Measurements from ENCODE around the gene ACSF2.
"Not testable (repeated sequence)": the region's sequence is repeated elsewhere in the genome, so short reads cannot be mapped to it uniquely, and the experiment has no call there.

The ACSF2 gene

DNA sequence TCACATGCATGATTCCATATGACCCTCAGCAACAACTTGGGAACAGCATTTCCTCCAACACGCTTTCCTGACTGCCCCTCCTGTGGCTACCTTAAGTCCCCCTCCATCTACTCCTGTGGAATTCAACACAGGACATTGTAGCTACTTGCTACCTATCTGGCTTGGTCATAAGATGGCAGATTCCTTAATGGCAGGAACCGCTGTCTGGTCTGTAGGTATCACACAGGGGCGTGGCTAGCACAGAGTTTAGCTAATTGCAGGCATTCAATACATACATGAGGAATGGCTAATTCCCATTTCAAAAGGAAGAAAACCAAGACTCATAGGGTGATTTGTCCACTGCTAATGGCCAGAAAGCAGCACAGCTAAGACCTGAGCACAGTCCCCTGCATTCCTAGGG is 37.3 kb upstream of the ACSF2 start:
- H3K9ac ChIP-seq: no peak overlapping the region
- H3K4me1 ChIP-seq: peaks cover 0 to 8% (median 0%) of the 10 kb centered on the region in 10 experiments; a peak in 1 of 20 replicates
- H4K20me1 ChIP-seq: peaks cover 21 to 100% (median 84%) of the 10 kb centered on the region in 11 experiments; a peak in 20 of 22 replicates
- H3K36me3 ChIP-seq: peaks cover 100% of the 10 kb centered on the region in 11 experiments
- no peak for TF ChIP-seq Cebpa-rat (IDR thresholded peaks at IDR 0.05)
- no peaks in the 10 kb centered on the region for H3K27me3 ChIP-seq
- no peaks in the 10 kb centered on the region for H3K9me3 ChIP-seq (replicated peaks in 1 of 11)
- no peak overlapping the region for H3K27ac ChIP-seq
- H3K4me3 ChIP-seq: no peak overlapping the region
- H3K4me2 ChIP-seq: no peak overlapping the region

- H3K4me1 ChIP-seq: peaks cover 0 to 10% (median under 1%) of the 10 kb centered on the region in 10 experiments; a peak in 7 of 20 replicates
These were observed 36.5 kb upstream of the ACSF2 start for GRCh38 chr17:50389534-50389933.

DNA sequence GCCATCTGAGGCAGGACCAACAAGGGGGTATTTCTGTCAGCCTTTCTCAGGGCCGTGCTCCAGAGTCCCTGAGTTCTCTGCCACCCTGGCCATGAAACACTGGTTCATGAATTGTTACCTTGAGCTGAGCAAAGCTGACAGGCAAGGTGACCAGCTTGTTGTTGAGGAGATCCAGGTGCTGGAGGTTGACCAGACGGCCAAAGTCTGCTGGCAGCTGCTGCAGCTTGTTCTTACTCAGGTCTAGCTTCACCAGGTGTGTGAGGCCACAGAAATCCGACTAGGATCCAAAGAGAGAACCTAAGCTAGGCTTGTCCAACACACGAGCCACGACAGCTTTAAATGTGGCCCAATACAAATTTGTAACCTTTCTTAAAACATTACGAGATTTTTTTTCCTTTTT is 33.4 kb upstream of the ACSF2 start:
- Histone ChIP-seq H4K20me1 (peaks cover 47 to 96% (median 90%) of the 10 kb centered on the region in 11 experiments; a peak in 21 of 22 replicates), H3K9me3 (replicated peaks in 1 of 11) (no peaks in the 10 kb centered on the region), H3K4me1 (peaks cover 19 to 32% (median 21%) of the 10 kb centered on the region in 10 experiments), H3K4me3 (no peak overlapping the region), H3K9ac (0 out of 22 replicates have a peak overlapping the region, but pooled peaks of 1 of the 11 experiments have one; percentile 2), H3K27ac (no peak overlapping the region), H3K36me3 (peaks cover 75 to 85% (median 83%) of the 10 kb centered on the region in 11 experiments), H3K27me3 (no peaks in the 10 kb centered on the region), H3K4me2 (no peak overlapping the region)
- TF ChIP-seq Cebpa-rat (IDR thresholded peaks at IDR 0.05): no peak

More at GRCh38 chr17:50389534-50389933, 36.5 kb upstream of the ACSF2 start:
- no peak for TF ChIP-seq Cebpa-rat (IDR thresholded peaks at IDR 0.05)
- H3K9ac ChIP-seq: no peak overlapping the region
- no peak overlapping the region for H3K4me3 ChIP-seq
- H3K36me3 ChIP-seq: peaks cover 100% of the 10 kb centered on the region in 11 experiments
- peaks cover 29 to 100% (median 92%) of the 10 kb centered on the region in 11 experiments; a peak in 21 of 22 replicates for H4K20me1 ChIP-seq
- H3K27me3 ChIP-seq: no peaks in the 10 kb centered on the region
- no peaks in the 10 kb centered on the region for H3K9me3 ChIP-seq (replicated peaks in 1 of 11)
- no peak overlapping the region for H3K4me2 ChIP-seq
- no peak overlapping the region for H3K27ac ChIP-seq

DNA sequence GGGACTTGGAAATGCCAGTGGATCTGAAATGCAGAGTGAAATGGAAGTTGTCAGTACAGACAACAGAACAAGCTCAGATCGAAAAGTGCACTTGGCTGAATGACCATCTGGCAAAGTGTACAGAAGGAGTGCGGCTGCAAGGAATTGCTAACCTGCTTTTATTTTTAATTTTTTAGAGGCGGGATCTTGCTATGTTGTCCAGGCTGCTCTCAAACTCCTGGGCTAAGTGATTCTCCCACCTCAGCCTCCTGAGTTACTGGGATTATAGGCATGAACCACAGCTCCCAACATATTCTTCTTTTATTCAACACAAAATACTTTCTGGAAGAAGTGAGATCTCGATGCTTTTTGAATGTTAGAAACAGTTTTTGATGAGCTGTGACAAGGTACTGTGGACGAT is 32.3 kb upstream of the ACSF2 start:
- H3K4me3 ChIP-seq: no peak overlapping the region
- no peaks in the 10 kb centered on the region for H3K27me3 ChIP-seq
- peaks cover 19 to 34% (median 22%) of the 10 kb centered on the region in 10 experiments for H3K4me1 ChIP-seq
- peaks cover 47 to 85% (median 80%) of the 10 kb centered on the region in 11 experiments; a peak in 21 of 22 replicates for H4K20me1 ChIP-seq
- no peak overlapping the region for H3K27ac ChIP-seq
- H3K4me2 ChIP-seq: no peak overlapping the region
- H3K9me3 ChIP-seq (replicated peaks in 1 of 11): peaks cover 0 to 3% (median under 1%) of the 10 kb centered on the region in 11 experiments; a peak in 8 of 22 replicates
- H3K36me3 ChIP-seq: peaks cover 65 to 74% (median 72%) of the 10 kb centered on the region in 11 experiments
- H3K9ac ChIP-seq: no peak overlapping the region
- TF ChIP-seq Cebpa-rat (IDR thresholded peaks at IDR 0.05): no peak

GRCh38 chr17:50394711-50395110 is 31.3 kb upstream of the ACSF2 start:
- peaks cover 19 to 34% (median 22%) of the 10 kb centered on the region in 10 experiments for H3K4me1 ChIP-seq
- peak overlapping the region; percentile 88 to 98 (median 96); a peak in 20 of 22 replicates for H3K4me2 ChIP-seq

GRCh38 chr17:50396261-50397110 is 29.5 kb upstream of the ACSF2 start:
- Histone ChIP-seq H4K20me1 (peaks cover 46 to 57% (median 53%) of the 10 kb centered on the region in 11 experiments; a peak in 21 of 22 replicates), H3K9ac (peak overlapping the region; percentile 90 to 99 (median 95)), H3K36me3 (peaks cover 37 to 47% (median 44%) of the 10 kb centered on the region in 11 experiments), H3K4me2 (peak overlapping the region; percentile 88 to 98 (median 96)), H3K4me3 (peak overlapping the region; percentile 82 to 98 (median 91)), H3K4me1 (peaks cover 19 to 33% (median 22%) of the 10 kb centered on the region in 10 experiments), H3K9me3 (replicated peaks in 1 of 11) (peaks cover 9 to 19% (median 18%) of the 10 kb centered on the region in 11 experiments; a peak in 18 of 22 replicates), H3K27me3 (no peaks in the 10 kb centered on the region), H3K27ac (peak overlapping the region; percentile 88 to 97 (median 93))
- TF ChIP-seq Cebpa-rat (IDR thresholded peaks at IDR 0.05): no peak

More at GRCh38 chr17:50394711-50395110, 31.3 kb upstream of the ACSF2 start:
- TF ChIP-seq Cebpa-rat (IDR thresholded peaks at IDR 0.05): no peak
- H3K9ac ChIP-seq: peak overlapping the region in 7 of 11 experiments; percentile 90 to 99 (median 94); a peak in 12 of 22 replicates
- H3K27me3 ChIP-seq: no peaks in the 10 kb centered on the region
- H3K27ac ChIP-seq: no peak overlapping the region
- peaks cover 47 to 75% (median 70%) of the 10 kb centered on the region in 11 experiments; a peak in 21 of 22 replicates for H4K20me1 ChIP-seq
- peaks cover 8 to 13% (median 10%) of the 10 kb centered on the region in 11 experiments; a peak in 18 of 22 replicates for H3K9me3 ChIP-seq (replicated peaks in 1 of 11)
- peak overlapping the region in 6 of 10 experiments; percentile 86 to 98 (median 91); a peak in 8 of 20 replicates for H3K4me3 ChIP-seq
- peaks cover 54 to 64% (median 62%) of the 10 kb centered on the region in 11 experiments for H3K36me3 ChIP-seq

GRCh38 chr17:50397111-50397918 is 28.7 kb upstream of the ACSF2 start, which contains the start of gene LRRC59:
TSS of gene LRRC59 (minus strand) at chr17:50397523. CDS start at chr17:50397317, 206 bp downstream.
- Histone ChIP-seq H3K27ac (peak within 1 kb of the TSS; percentile 88 to 97 (median 93)), H3K9me3 (replicated peaks in 1 of 11) (peaks cover 9 to 19% (median 18%) of the 10 kb centered on the region in 11 experiments; a peak in 18 of 22 replicates), H3K36me3 (peaks cover 28 to 38% (median 36%) of the 10 kb centered on the region in 11 experiments), H3K9ac (peak within 1 kb of the TSS; percentile 90 to 99 (median 95)), H4K20me1 (peaks cover 43 to 49% (median 44%) of the 10 kb centered on the region in 11 experiments; a peak in 21 of 22 replicates), H3K27me3 (no peaks in the 10 kb centered on the region), H3K4me2 (peak within 1 kb of the TSS; percentile 88 to 98 (median 96)), H3K4me1 (peaks cover 19 to 26% (median 22%) of the 10 kb centered on the region in 10 experiments), H3K4me3 (peak within 1 kb of the TSS; percentile 82 to 98 (median 91))
- no peak for TF ChIP-seq Cebpa-rat (IDR thresholded peaks at IDR 0.05)

DNA sequence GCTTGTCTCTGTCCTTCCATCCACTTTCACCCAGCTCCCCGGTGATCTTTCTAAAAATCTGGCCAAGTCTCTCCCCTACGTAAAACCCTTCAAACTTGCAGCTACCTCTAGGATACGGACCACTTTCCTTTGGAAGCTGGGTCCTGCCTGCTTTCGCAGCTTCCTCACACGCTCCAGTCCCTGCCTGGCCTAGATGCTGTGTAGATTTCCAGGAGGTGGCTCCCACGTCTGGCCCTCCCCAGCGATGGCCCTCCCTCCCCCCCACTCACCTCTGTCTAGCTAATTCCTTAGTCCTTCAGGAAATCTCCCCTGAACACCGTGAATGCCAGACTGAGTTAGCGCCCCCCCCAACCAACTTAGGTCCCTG is 28.1 kb upstream of the ACSF2 start:
- peaks cover 19 to 26% (median 22%) of the 10 kb centered on the region in 10 experiments for H3K4me1 ChIP-seq
- H3K4me3 ChIP-seq: peak overlapping the region in 8 of 10 experiments; percentile 82 to 96 (median 91); a peak in 11 of 20 replicates
- peaks cover 9 to 19% (median 18%) of the 10 kb centered on the region in 11 experiments; a peak in 18 of 22 replicates for H3K9me3 ChIP-seq (replicated peaks in 1 of 11)
- no peak for TF ChIP-seq Cebpa-rat (IDR thresholded peaks at IDR 0.05)
- peak overlapping the region; percentile 80 to 98 (median 95) for H3K4me2 ChIP-seq
- H3K27ac ChIP-seq: peak overlapping the region in 6 of 11 experiments; percentile 89 to 96 (median 94); a peak in 6 of 22 replicates
- peaks cover 37 to 43% (median 38%) of the 10 kb centered on the region in 11 experiments; a peak in 21 of 22 replicates for H4K20me1 ChIP-seq
- no peaks in the 10 kb centered on the region for H3K27me3 ChIP-seq
- peaks cover 23 to 32% (median 30%) of the 10 kb centered on the region in 11 experiments for H3K36me3 ChIP-seq
- peak overlapping the region; percentile 90 to 99 (median 95); a peak in 14 of 22 replicates for H3K9ac ChIP-seq

DNA sequence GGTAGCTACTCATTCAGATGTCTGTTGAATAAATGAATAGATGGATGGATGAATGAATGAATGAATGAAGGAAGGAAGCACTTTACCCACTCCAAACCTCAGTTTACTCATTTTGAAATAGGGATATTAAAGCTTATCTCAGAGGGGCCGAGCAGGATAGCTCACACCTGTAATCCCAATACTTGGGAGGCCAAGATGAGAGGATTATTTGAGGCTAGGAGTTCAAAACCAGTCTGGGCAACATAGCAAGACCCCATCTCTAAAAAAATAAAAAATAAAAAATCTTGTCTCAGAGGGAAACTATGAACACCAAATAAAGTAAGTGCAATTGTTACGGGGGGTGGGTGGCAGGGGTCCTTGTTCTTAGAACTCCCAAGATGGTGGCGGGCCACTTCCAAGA is 27.3 kb upstream of the ACSF2 start:
- peaks cover 19 to 26% (median 22%) of the 10 kb centered on the region in 10 experiments for H3K4me1 ChIP-seq
- peaks cover 9 to 19% (median 18%) of the 10 kb centered on the region in 11 experiments; a peak in 18 of 22 replicates for H3K9me3 ChIP-seq (replicated peaks in 1 of 11)
- peaks cover 29 to 35% (median 32%) of the 10 kb centered on the region in 11 experiments; a peak in 21 of 22 replicates for H4K20me1 ChIP-seq
- H3K9ac ChIP-seq, H3K4me2 ChIP-seq, H3K4me3 ChIP-seq, H3K27ac ChIP-seq, H3K27me3 ChIP-seq: not testable (repeated sequence)
- peaks cover 15 to 25% (median 23%) of the 10 kb centered on the region in 11 experiments for H3K36me3 ChIP-seq

- Histone ChIP-seq H3K4me1 (peaks cover 19 to 24% (median 21%) of the 10 kb centered on the region in 10 experiments), H3K36me3 (peaks cover 6 to 16% (median 13%) of the 10 kb centered on the region in 11 experiments), H3K9me3 (replicated peaks in 1 of 11) (peaks cover 9 to 19% (median 18%) of the 10 kb centered on the region in 11 experiments; a peak in 18 of 22 replicates), H4K20me1 (peaks cover 20 to 26% (median 23%) of the 10 kb centered on the region in 11 experiments; a peak in 21 of 22 replicates)
- not testable (repeated sequence) for H3K27ac ChIP-seq, H3K9ac ChIP-seq, H3K4me2 ChIP-seq, H3K27me3 ChIP-seq, H3K4me3 ChIP-seq
These were observed 26.4 kb upstream of the ACSF2 start for GRCh38 chr17:50399591-50399990.

- not testable (repeated sequence) for H4K20me1 ChIP-seq; H3K36me3 ChIP-seq; H3K4me2 ChIP-seq; H3K9me3 ChIP-seq (replicated peaks in 1 of 11); H3K9ac ChIP-seq; H3K27me3 ChIP-seq; H3K4me1 ChIP-seq; H3K27ac ChIP-seq; H3K4me3 ChIP-seq
These were observed 20.7 kb upstream of the ACSF2 start for GRCh38 chr17:50405351-50405750.
